Suppressor macrophage treated with lipopolysaccharide for 1 hour (primary cell): ENCODE measurements around the gene IL6ST.
"Not testable (repeated sequence)": the region's sequence is repeated elsewhere in the genome, so short reads cannot be mapped to it uniquely, and the experiment has no call there.

Experiments used
- DNase-seq, 3 donors: peaks; one replicate each; pipeline ENCODE4 v3.0.0-alpha.2; 2020 to 2022

Gene IL6ST

DNA sequence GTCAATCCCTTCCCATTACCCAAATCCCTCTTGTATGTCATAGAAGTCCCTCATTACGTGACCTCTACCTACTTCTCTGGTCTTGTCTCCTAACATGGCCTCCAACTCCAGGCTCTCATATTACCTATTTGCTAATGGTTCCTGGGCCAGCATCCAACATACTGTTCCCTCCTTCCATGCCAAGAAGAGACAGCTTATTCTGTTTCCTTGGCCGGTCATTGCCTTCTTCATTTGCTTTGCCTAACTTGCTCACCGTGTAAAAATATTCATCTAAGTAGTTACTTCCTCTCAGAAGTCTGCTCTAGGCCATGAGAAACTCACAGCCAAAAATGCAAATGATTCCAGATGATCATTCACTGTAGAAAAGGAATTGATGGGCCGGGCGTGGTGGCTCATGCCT lies 8.9 kb upstream of the IL6ST start:
- DNase-seq, result no peak

DNA sequence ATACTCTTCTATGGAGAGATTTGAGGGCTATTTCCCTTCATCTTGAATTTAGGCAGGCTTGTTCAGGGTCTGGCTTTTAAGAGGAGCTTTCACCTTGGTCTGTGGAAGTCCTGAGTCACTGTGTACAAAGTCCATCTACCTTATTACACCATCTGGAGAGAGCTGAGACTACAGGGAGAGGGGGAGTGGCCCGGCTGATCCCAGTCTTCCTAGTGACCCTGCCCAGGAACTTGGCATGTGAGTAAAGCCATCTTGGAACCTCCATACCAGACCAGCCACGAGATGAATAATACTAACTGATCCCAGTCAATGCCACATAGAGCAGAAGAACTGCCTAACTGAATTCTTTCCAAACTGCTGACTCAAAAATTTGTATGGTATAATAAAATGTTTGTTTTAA lies 8.4 kb upstream of the IL6ST start:
- no peak for DNase-seq

DNA sequence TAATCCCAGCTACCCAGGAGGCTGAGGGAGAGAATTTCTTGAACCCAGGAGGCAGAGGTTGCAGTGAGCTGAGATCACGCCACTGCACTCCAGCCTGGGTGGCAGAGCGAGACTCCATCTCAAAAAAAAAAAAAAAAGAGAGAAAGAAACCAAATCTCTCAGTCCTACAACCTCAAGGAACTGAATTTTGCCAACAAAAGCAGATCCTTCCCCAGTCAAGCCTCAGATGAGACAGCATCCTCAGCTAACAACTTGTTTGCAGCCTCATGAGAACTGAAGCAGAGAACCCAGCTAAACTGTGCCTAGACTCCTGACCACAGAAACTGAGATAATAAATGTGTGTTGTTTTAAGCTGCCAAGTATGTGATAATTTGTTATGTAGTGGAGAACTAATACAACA lies 7.5 kb upstream of the IL6ST start:
- no peak for DNase-seq

DNA sequence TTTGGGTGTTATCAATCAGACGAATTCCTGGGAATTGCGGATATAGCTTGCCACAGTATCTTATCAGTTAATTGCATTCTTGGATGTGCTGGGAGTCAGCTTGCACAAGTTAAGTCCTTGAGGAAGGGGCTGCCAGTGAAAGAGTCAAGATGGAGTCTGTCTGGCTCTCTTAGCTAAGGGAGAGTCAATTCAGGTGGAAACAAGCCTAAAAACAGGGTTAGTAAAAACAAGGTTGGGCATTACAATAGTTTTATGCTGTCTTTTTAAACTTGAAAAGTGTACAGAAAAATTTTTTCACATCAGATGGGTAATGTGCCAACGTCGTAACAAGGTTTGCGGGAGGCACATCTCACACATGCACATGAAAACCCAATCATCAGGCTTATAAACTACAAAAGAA lies 5.5 kb upstream of the IL6ST start:
- not testable (repeated sequence) for DNase-seq

DNA sequence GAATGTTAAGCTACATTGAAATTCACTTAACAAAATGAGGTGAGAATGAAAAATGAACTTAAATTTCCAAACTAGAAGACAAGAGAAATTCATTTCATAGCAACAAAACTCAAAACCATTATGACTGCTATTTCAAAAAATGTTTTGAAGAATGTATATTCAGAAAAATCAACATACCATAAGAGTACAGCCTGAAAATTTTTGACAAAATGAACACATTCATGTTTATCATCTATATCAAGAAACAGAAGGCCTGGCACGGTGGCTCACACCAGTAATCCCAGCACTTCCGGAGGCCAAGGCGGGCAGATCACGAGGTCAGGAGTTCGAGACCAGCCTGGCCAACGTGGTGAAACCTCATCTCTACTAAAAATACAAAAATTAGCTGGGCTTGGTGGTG lies 4.2 kb upstream of the IL6ST start:
- DNase-seq, result no peak

DNA sequence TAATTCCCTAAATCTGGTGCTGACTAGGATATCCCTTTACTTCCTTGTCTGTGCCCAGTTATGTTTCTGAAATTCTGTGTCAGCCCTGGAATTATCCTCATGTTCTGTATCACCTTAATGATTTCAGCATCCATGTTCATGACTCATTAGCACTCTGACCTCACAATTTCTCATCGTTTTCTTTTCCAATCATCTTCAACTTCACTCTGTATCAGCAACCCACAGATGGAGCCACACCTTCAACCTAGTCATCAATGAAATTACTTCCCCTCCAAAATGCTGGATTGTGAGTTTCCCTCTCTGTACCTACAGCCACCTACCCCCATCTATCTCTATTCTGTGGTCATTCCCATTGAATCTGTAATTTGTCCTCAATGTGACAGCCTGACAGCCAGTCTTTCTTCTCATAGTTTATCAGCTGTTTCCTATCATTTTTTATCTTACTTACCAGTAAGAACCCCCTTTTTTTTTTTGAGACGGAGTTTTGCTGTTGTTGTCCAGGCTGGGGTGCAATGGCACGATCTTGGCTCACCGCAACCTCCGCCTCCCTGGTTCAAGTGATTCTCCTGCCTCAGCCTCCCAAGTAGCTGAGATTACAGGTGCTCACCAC lies 3.1 kb upstream of the IL6ST start:
- peak; percentile 56 to 85 (median 83) for DNase-seq

DNA sequence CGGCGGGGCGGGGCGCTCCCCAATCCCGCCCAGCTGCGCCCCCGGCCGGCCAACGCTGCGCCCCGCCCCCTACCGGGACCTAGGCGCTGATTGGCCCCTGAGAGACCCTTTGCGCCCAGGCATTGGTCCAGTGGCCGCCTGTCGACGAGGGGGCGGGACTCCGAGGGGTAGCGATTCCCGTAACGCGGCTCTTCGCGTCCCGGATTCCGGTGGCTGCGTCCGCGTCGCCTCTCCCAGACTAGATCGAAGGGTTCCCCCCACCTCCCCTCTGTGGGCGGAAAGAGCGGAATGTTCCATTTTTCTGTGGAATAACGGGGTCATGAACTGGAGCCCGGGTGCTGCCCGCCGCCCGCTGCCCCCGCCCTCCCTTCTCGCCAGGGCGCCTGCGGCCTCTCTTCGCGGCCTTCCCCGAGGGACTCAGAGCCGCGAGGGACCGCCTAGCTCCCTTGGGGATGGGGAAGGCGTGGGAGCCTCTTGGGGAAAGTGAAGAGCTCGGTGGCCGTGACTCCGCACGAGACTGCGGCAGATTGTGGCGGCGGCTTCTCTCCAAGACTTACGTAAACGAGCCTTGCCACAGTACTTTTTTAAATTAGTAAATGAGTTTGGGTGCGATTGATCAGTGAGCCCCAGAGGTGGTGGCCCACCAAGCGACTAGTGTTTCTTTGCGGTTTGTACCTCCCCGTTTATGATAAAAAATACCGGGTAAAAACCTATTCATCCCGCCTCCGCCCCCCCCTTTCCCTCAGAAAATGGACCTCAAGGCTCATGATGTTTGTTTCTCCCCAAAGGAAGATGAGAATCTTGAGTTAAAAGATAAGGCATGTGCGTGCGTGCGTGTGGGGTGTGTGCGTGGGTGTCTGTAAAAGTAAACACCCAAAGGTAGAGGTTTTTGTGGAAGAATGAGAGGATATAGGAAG lies 493 bp upstream of the IL6ST start:
- peak; percentile 99 to 100 (median 100) for DNase-seq

DNA sequence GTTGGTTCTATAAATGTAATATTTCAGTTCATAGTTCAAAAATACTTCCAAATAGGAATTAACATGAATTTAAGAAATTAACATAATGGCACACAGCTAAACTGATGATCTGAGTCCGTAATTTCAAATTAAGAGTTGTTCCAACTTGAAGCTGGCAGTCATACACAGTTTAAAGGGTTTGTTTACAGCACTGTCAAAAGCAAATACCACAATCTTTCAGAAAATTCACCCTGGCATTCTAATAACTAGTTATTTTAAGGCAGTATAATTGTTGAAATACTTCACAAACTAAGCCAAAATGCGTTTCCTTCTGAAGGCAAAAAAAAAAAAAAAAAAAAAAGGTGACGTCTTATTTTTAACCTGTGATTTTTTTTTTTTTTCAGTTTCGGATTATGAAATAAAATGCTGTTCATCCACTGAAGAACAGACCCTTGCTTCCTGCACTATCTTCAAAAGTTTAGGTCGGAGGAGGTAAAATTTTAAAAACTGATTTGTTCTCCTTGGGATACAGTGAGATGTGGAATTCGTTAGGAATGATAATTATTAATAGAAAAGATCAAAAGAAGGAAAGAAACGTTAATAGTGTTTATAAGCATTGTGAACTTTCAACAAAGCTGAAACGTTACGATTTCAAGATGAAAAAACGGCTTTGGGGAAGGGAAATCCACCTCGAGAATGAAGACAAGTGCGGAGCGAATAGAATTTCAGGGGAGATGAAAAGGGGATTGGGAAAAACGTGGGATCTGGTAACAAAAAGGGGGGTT lies 850 bp downstream of the IL6ST start:
- DNase-seq, result peak; percentile 9 to 63 (median 55)

DNA sequence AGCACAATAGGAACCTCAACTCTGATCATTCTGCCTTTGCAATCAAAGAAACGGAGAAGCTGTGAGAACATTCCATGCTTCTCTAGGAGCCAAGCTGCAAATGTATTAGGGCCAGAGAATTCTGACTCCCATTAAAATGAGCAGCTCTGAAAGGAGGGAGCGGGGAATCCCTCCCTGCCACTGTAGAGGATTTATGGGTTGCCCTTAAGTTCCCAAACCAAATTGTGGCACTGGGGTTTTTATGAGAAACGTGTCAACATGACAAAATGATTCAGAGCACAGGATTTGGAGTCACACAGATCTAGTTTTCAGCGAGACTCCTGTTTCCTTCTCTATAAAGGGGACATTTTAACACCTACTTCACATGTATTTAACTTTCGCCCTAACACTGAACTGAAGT lies 1.8 kb downstream of the IL6ST start:
- peak; percentile 77 to 90 (median 89) for DNase-seq

DNA sequence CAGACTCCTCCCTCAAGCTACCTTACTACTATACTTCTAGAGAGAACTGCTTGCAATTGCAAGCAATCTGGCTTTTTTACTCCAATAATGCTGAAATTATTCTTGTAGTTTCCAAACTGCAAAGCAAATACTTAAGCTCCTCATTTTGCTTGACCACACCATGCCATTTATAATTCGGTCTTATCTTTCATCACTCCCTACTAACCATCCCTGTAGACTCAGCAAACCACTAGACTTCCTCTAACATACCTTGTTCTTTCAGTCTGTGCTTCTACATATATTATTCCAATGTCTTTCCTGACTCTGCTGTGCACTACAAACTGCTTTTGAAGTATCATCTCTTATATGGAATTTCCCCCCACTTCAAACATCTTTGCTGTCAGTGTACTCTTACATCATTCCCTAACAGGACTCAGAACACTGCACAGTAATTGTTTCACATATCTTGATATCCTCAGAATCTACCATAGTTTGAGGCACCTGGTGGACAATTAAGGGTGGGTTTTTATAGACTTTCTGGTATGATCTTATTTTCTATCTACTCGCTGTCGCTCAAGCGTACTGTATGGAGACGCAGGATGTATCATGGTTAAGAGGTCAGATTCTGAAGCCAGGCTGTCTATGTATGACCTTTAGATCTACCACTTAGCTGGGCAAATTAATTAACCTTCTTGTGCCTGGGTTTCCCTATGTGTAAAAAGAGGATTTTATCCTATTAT lies 2.8 kb downstream of the IL6ST start:
- DNase-seq, result peak; percentile 24 to 58 (median 47)

DNA sequence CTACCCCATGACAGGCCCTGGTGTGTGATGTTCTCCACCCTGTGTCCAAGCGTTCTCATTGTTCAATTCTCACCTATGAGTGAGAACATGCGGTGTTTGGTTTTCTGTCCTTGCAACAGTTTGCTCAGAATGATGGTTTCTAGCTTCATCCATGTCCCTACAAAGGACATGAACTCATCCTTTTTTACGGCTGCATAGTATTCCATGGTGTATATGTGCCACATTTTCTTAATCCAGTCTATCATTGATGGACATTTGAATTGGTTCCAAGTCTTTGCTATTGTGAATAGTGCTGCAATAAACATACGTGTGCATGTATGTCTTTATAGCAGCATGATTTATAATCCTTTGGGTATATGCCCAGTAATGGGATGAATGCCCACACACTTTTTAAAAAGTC lies 3.9 kb downstream of the IL6ST start:
- DNase-seq, result not testable (repeated sequence)

DNA sequence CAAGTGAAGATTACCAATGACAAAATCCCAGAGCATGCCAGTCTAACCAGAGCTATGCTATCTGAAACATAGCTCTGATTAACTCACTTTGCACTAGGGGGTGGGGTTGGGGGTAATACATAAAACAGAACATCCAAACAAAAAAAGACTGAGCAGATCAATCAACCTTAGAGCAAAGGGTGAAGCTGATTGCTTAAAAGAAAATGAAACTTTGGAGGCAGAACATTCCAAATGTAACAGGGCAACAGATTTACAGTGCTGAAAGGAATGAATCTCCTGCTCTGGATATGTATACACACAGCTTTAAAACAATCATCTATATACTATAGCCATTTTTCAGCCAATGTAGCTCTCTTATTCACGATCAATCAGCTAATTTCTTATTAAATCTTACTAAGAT lies 4.9 kb downstream of the IL6ST start:
- DNase-seq, result no peak

DNA sequence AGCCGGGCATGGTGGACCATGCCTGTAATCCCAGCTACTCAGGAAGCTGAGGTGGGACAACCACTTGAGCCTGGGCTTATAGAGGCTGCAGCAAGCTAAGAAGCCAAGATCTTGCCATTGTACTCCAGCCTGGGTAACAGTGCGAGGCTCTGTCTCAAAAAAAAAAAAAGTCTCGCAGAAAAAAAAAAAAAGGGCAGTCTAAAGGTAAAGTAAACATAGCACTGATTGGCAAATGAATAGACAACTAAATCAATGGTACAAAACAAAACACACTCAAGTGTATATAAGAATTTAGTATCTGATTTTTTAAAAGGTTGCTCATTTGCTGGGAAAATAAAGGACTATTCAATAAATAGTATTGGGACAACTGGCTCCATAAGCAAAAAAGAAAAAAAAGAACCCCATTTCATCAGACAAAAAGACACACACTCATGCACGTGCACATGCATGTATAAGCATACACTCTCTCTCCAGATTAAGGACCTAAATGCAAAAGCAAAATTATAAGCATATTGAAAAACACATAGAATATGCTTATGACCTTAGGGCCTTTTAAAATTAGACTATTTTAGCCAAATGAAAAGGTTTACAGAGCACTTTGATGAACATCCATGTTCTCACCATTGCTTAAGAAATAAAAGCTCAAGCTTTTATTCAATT lies 5.7 kb downstream of the IL6ST start:
- no peak for DNase-seq

DNA sequence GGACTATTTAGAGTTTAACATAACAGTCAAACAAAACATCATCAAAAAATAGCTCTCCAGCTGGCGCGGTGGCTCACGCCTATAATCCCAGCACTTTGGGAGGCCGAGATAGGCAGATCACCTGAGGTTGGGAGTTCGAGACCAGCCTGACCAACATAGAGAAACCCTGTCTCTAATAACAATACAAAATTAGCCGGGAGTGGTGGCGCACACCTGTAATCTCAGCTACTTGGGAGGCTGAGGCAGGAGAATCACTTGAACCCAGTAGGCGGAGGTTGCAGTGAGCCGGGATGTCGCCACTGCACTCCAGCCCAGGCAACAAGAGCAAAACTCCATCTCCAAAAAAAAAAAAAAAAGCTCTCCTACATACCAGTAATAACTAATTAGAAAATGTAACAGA lies 6.3 kb downstream of the IL6ST start:
- DNase-seq, result not testable (repeated sequence)

DNA sequence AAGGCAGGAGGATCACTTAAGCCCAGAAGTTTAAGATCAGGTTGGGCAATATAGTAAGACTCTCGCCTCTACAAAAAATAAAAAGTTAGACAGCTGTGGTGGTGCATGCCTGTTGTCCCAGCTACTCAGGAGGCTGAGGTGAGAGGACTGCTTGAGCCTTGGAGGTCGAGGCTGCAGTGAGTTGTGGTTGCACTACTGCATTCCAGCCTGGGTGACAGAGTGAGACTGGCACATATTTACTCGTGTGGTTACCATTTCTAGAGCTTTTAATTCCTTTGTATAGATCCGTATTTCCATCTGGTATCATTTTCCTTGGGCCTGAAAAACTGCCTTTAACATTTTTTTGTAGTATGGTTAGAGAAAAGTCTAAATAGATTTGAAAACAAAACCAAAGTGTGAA lies 7.8 kb downstream of the IL6ST start:
- no peak for DNase-seq

DNA sequence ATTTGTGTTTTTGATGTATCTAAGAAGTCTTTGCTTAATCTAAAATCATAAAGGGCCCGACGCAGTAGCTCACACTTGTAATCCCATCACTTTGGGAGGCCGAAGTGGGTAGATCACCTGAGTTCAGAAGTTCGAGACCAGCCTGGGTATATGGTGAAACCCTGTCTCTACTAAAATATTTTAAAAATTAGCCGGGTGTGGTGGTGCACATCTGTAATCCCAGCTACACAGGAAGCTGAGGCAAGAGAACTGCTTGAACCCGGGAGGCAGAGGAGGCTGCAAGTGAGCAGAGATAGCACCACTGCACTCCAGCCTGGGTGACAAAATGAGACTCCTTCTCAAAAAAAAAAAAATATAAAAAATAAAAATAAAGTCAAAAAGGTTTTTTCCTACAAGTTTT lies 9.6 kb downstream of the IL6ST start:
- DNase-seq, result no peak

DNA sequence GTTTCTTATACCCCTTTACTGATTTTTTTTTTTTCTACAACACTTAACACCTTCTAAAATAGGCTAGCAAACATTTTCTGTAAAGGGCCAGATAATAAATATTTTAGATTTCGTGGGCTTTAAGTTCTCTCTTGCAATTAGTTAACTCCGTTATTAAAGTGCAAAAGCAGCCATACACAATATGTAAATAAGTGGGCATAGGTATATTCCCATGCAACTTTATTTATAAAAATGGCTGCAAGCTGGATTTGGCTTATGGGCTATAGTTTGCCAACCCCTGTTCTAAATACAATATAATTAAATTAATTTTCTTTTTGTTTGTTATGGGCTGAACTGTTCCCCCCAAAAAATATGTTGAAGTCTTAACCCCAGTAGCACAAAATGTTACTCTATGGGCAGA lies 10.8 kb downstream of the IL6ST start:
- DNase-seq, result no peak

DNA sequence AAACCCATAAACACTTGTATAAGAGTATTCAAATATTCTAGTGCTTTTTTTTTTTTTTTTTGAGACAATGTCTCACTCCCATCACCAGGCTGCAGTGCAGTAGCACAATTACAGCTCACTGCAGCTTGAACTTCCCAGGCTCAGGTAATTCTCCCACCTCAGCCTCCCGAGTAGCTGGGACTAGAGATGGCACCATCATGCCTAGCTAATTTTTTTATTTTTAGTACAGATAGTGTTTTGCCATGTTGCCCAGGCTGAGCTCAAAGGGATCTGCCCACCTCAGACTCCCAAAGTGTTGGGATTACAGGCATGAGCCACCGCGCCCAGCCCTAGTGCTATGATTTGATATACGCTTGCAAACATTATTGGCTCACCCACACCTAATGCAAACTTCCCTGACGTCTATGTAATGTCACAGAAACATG lies 11.8 kb downstream of the IL6ST start:
- DNase-seq, result no peak

DNA sequence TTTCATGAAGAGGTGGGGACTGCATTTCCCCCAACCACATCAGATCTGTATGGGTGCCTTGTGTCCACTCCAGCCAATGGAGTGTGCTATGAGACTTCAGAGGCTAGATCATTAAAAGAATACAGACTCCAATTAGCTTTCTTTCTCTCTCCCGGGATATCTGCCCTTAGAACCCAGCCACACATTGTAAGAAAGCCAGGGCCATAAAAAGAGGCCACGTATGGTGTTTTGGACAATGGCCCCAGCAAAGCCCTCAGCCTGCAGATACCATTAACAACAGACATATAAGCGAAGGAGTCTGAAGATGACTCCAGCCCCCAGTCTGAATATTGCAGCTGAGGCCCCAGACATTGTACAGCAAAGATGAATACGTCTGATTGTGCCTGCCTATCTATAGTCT lies 21.5 kb downstream of the IL6ST start:
- DNase-seq, result no peak

DNA sequence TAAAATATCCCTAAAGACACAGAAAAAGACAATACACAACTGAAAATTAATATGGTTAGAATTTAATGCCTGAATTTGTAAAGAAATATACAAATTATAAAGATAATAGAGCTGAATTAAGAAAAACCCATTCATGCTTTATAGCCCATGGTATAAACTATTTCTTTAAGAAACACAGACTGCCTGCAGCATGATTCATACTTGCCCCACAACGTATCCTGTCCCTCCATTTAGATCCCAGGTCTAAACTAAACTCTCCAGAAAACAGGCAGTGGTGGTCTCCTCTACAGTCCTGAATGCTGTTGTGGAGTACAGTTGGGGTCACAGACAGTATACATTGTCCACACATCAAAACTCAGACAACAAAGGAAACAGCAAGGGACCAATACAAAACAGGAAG lies 24.8 kb downstream of the IL6ST start:
- DNase-seq, result no peak

DNA sequence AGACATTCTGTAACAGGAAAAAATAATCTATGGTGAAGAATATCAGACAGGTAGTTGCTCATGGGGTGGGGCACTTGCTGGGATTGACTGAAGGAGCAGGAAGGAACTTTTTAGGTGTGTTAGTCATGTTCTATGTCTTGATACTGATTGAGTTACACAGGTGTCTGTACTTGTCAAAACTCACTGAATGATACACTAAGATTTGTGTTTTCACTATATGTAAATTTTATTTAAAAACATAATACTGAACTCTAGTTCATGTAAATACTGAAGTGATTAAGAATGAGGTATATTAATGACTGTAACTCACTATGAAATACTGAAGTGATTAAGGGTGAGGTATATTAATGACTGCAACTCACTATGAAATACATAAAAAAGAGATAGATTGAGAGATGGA lies 28.5 kb downstream of the IL6ST start:
- DNase-seq, result no peak

DNA sequence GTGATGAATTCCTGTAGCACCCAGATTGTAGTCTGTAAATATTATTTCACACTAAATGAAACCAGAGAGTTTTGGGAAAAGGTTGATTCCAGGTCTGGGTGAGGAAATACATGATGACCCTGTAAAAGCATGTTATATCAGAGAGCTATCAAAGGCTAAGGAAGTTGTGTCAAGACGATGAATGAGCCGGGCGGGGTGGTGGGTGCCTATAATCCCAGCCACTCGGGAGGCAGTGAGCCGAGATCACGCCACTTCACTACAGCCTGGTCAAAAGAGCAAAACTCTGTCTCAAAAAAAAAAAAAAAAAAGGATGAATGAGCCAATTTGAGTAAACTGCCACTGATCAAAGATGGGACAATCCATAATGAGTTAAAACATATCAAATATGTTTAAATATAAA lies 29.2 kb downstream of the IL6ST start:
- DNase-seq, result no peak

DNA sequence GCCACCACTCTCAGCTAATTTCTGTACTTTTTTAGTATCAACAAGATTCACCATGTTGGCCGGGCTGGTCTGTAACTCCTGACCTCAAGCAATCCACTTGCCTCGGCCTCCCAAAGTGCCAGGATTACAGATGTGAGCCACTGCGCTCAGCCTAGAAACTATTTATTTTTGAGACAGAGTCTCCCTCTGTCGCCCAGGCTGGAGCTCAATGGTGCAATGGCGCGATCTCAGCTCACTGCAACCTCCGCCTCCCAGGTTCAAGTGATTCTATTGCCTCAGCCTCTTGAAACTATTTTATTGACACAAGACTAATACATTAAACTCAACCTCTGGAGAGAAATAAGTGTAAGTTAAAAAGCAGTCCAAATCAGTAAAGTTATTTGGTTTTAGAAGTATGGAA lies 34.0 kb downstream of the IL6ST start:
- DNase-seq, result no peak
